ENCODE measurements around the gene TTC7B.

Gene TTC7B

GRCh38 chr14:90758028-90758889 is 58.0 kb downstream of the TTC7B start:
- TF ChIP-seq GATA2 (IDR thresholded peaks at IDR 0.05; ENCODE audit: low read depth, low read length) (no peak), GATA3 (IDR thresholded peaks at IDR 0.05; ENCODE audit: low read depth, low read length) (no peak)

DNA sequence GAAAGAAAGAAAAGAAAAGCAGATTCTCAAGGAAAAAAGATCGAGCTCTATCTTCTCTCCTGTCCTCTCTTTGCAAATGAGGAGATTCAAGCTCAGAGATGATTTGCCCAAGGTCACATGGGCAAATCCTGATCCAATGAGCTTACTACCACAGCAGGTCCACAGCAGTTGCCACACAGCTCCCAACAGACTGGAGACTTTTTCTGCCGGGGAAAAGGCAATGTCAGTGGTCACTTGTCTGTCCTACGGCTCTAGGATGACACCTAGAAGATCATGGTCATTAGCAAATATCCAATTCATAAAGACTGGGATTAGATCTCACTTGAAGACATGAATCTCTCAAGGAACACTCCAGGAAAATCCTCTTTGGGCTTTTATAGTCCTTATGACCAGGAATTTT is 58.8 kb downstream of the TTC7B start:
- TF ChIP-seq GATA2 (IDR thresholded peaks at IDR 0.05; ENCODE audit: low read depth, low read length) = no peak
- no peak for TF ChIP-seq GATA3 (IDR thresholded peaks at IDR 0.05; ENCODE audit: low read depth, low read length)

GRCh38 chr14:90756755-90757345 is 59.4 kb downstream of the TTC7B start:
- TF ChIP-seq GATA3 (IDR thresholded peaks at IDR 0.05; ENCODE audit: low read depth, low read length) (no peak), GATA2 (IDR thresholded peaks at IDR 0.05; ENCODE audit: low read depth, low read length) (no peak)

GRCh38 chr14:90755661-90756304 is 60.4 kb downstream of the TTC7B start:
- TF ChIP-seq GATA3 (IDR thresholded peaks at IDR 0.05; ENCODE audit: low read depth, low read length) (no peak), GATA2 (IDR thresholded peaks at IDR 0.05; ENCODE audit: low read depth, low read length) (no peak)

GRCh38 chr14:90753456-90754005 is 62.7 kb downstream of the TTC7B start:
- TF ChIP-seq GATA2 (IDR thresholded peaks at IDR 0.05; ENCODE audit: low read depth, low read length) (no peak), GATA3 (IDR thresholded peaks at IDR 0.05; ENCODE audit: low read depth, low read length) (no peak)

DNA sequence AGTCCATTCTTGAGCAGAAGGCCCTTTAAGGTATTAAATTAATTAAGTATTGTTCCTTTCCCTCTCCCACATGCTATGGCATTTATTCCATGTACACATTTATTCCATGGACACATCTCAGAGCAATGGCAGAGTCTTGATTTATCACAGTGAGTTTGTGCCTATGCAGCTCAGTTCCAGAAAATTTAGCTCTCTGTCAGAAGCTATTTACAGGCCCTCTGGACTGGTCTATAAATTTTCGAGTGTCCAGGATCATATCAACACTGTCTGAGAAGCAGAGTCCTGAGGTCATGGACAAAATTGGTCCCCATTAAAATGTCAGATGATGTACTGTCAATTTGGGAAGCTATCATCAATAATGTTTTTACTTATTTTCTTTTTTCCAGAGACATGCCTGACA is 65.5 kb downstream of the TTC7B start:
- TF ChIP-seq GATA3 (IDR thresholded peaks at IDR 0.05; ENCODE audit: low read depth, low read length) = no peak
- no peak for TF ChIP-seq GATA2 (IDR thresholded peaks at IDR 0.05; ENCODE audit: low read depth, low read length)

DNA sequence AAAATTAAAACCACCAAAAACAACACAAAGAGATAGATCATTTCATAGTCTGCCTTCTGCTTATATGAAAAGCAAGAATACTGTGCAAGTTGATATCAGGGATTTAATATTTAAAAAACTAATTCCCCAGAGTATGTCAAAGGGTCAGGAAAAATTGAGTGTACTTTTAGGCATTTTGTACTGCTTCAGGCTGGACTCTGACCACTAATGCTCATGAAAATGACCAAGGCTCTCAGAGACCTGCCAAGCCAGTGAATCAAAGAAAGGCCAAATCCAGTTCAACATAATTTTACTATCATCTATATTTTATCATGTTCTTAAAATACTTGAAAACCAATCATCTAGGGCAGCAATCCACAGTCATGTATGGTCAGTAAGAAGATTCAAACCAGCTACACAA is 66.0 kb downstream of the TTC7B start:
- TF ChIP-seq GATA3 (IDR thresholded peaks at IDR 0.05; ENCODE audit: low read depth, low read length) (no peak), GATA2 (IDR thresholded peaks at IDR 0.05; ENCODE audit: low read depth, low read length) (no peak)

- TF ChIP-seq GATA3 (IDR thresholded peaks at IDR 0.05; ENCODE audit: low read depth, low read length) = no peak
- no peak for TF ChIP-seq GATA2 (IDR thresholded peaks at IDR 0.05; ENCODE audit: low read depth, low read length)
Observed at GRCh38 chr14:90747909-90748308, 68.3 kb downstream of the TTC7B start.

- TF ChIP-seq GATA2 (IDR thresholded peaks at IDR 0.05; ENCODE audit: low read depth, low read length) = no peak
- no peak for TF ChIP-seq GATA3 (IDR thresholded peaks at IDR 0.05; ENCODE audit: low read depth, low read length)
Observed at GRCh38 chr14:90743826-90744225, 72.4 kb downstream of the TTC7B start.

DNA sequence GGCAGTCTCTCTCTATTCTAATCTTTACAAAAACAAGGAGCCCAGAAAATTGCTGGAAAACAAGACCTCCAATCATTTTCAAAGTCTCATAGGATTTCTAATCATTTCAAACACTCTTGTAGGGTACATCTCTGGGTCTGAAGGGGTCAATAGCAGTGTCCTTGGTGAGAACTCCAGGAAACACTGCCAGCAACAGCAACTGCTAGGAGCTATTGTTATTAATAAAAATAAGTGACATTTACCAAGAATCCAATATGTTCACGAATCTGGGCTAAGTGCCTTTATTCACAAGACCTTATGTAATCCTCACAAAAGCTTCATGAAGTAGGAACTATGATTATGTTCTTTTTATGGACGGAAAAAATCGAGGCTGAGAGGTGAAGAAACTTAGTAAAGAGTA is 72.8 kb downstream of the TTC7B start:
- no peak for TF ChIP-seq GATA3 (IDR thresholded peaks at IDR 0.05; ENCODE audit: low read depth, low read length)
- no peak for TF ChIP-seq GATA2 (IDR thresholded peaks at IDR 0.05; ENCODE audit: low read depth, low read length)

GRCh38 chr14:90742729-90743128 is 73.5 kb downstream of the TTC7B start:
- TF ChIP-seq GATA2 (IDR thresholded peaks at IDR 0.05; ENCODE audit: low read depth, low read length) (no peak), GATA3 (IDR thresholded peaks at IDR 0.05; ENCODE audit: low read depth, low read length) (no peak)

- TF ChIP-seq GATA3 (IDR thresholded peaks at IDR 0.05; ENCODE audit: low read depth, low read length) (no peak), GATA2 (IDR thresholded peaks at IDR 0.05; ENCODE audit: low read depth, low read length) (no peak)
Observed at GRCh38 chr14:90742252-90742651, 74.0 kb downstream of the TTC7B start.

GRCh38 chr14:90741682-90741946 is 74.6 kb downstream of the TTC7B start:
- no peak for TF ChIP-seq GATA3 (IDR thresholded peaks at IDR 0.05; ENCODE audit: low read depth, low read length)
- TF ChIP-seq GATA2 (IDR thresholded peaks at IDR 0.05; ENCODE audit: low read depth, low read length) = no peak

- TF ChIP-seq GATA3 (IDR thresholded peaks at IDR 0.05; ENCODE audit: low read depth, low read length) = no peak
- TF ChIP-seq GATA2 (IDR thresholded peaks at IDR 0.05; ENCODE audit: low read depth, low read length) = no peak
Observed at GRCh38 chr14:90740946-90741681, 75.1 kb downstream of the TTC7B start.
